Neuronal stem cell (in vitro differentiated cells): Measurements from ENCODE around the gene CMTM2. TPM values are rescaled to one million over a fixed set of nuclear protein-coding genes. Genes with fewer than 3 reads are reported as not detected.

Source experiments
- DNase-seq: peaks from one replicate; pipeline ENCODE4 v3.0.0-alpha.2; 2013; ENCODE audit warnings: low spot score
- H2AFZ ChIP-seq: one replicate; pipeline ENCODE4 v1.6.1; 2013; ENCODE audit warnings: mild to moderate bottlenecking, low read length, inconsistent platforms
- H2AK5ac ChIP-seq: 2 replicates; pipeline ENCODE4 v1.6.1; 2013; ENCODE audit warnings: low read depth, mild to moderate bottlenecking, inconsistent platforms, low read length, moderate library complexity, mixed read lengths
- H2BK120ac ChIP-seq: 2 replicates; pipeline ENCODE4 v1.6.1; 2013; ENCODE audit warnings: low read depth, mild to moderate bottlenecking, inconsistent platforms, low read length, moderate library complexity, mixed read lengths
- H2BK12ac ChIP-seq: one replicate; pipeline ENCODE4 v1.6.1; 2013; ENCODE audit warnings: low read length, inconsistent platforms
- H2BK15ac ChIP-seq: 2 replicates; pipeline ENCODE4 v1.6.1; 2013; ENCODE audit warnings: mild to moderate bottlenecking, low read length, inconsistent platforms, mixed read lengths
- H2BK5ac ChIP-seq: one replicate; pipeline ENCODE4 v1.6.1; 2013; ENCODE audit warnings: inconsistent platforms, mild to moderate bottlenecking, low read length, moderate library complexity
- H3K14ac ChIP-seq: one replicate; pipeline ENCODE4 v1.6.1; 2013; ENCODE audit warnings: low read length, inconsistent platforms
- H3K18ac ChIP-seq: 2 replicates; pipeline ENCODE4 v1.6.1; 2013; ENCODE audit warnings: low read length, inconsistent platforms
- H3K23ac ChIP-seq: 2 replicates; pipeline ENCODE4 v1.6.1; 2013; ENCODE audit warnings: low read depth, mild to moderate bottlenecking, mixed read lengths, low read length, inconsistent platforms; ENCODE audit not compliant: poor library complexity
- H3K27ac ChIP-seq: replicated peaks from 3 replicates; pipeline ENCODE4 v1.5.1; 2013; ENCODE audit warnings: low read length, inconsistent platforms
- H3K27me3 ChIP-seq, 3 experiments: 2 replicates each; pipeline ENCODE4 v1.6.1; 2013; ENCODE audit warnings: low read length in 3 of 3, mild to moderate bottlenecking in 2 of 3, inconsistent platforms in 1 of 3, low read depth in 1 of 3, mixed read lengths in 1 of 3, moderate library complexity in 1 of 3; ENCODE audit not compliant: control insufficient read depth in 3 of 3, insufficient read depth in 3 of 3
- H3K36me3 ChIP-seq, 2 donors: replicated peaks in 1 of 2; 2 replicates each; pipeline ENCODE4 v1.6.1; 2013; ENCODE audit warnings: low read length in 2 of 2; ENCODE audit not compliant: control insufficient read depth in 2 of 2, insufficient read depth in 2 of 2
- H3K4ac ChIP-seq: 2 replicates; pipeline ENCODE4 v1.6.1; 2013; ENCODE audit warnings: inconsistent platforms, mild to moderate bottlenecking, low read length, moderate library complexity
- H3K4me1 ChIP-seq, 2 donors: 1 replicate in 1 of 2; 2 replicates in 1 of 2; pipeline ENCODE4 v1.6.1; 2013; ENCODE audit warnings: low read length in 2 of 2, low read depth in 1 of 2; ENCODE audit not compliant: control insufficient read depth in 2 of 2, insufficient read depth in 1 of 2
- H3K4me2 ChIP-seq: one replicate; pipeline ENCODE4 v1.6.1; 2013; ENCODE audit warnings: mild to moderate bottlenecking, low read length, inconsistent platforms; ENCODE audit not compliant: insufficient read depth, poor library complexity, severe bottlenecking
- H3K4me3 ChIP-seq, 2 donors: 2 replicates each; pipeline ENCODE4 v1.5.1; 2013; ENCODE audit warnings: low read length in 2 of 2, mild to moderate bottlenecking in 2 of 2, inconsistent platforms in 1 of 2, moderate library complexity in 1 of 2
- H3K79me1 ChIP-seq: one replicate; pipeline ENCODE4 v1.6.1; 2013; ENCODE audit warnings: low read depth, mild to moderate bottlenecking, inconsistent platforms, low read length, moderate library complexity
- H3K9ac ChIP-seq: one replicate; pipeline ENCODE4 v1.6.1; 2013; ENCODE audit warnings: mild to moderate bottlenecking, low read depth, low read length, inconsistent platforms; ENCODE audit not compliant: poor library complexity
- H3K9me3 ChIP-seq, 2 donors: replicated peaks in 1 of 2; 2 replicates each; pipeline versions ENCODE3 to v1.6.1; 2013; ENCODE audit warnings: low read length in 2 of 2, mild to moderate bottlenecking in 2 of 2, inconsistent platforms in 1 of 2, low read depth in 1 of 2, mixed read lengths in 1 of 2, moderate library complexity in 1 of 2; ENCODE audit not compliant: control insufficient read depth in 2 of 2, insufficient read depth in 1 of 2
- H4K8ac ChIP-seq: one replicate; pipeline ENCODE4 v1.6.1; 2013; ENCODE audit warnings: low read depth, mild to moderate bottlenecking, inconsistent platforms, low read length, moderate library complexity
- H4K91ac ChIP-seq: one replicate; pipeline ENCODE4 v1.6.1; 2013; ENCODE audit warnings: low read length, low read depth, mild to moderate bottlenecking, inconsistent platforms; ENCODE audit not compliant: poor library complexity
- WGBS, 2 donors: extraction: QIAGEN DNeasy Blood & Tissue Kit; methylation state at CpG; one replicate each; pipeline ENCODE4 v1.1.7; 2013; ENCODE audit warnings: missing lambda C conversion rate in 2 of 2, mixed read lengths in 1 of 2; ENCODE audit not compliant: insufficient read length in 2 of 2, insufficient replicate concordance in 1 of 2; ENCODE audit errors: extremely low coverage in 2 of 2; 5-methylcytosine and 5-hydroxymethylcytosine counted together
- polyA plus RNA-seq, 2 experiments: library from polyadenylated mRNA; stranded (reverse); fragments of 200-250 nt; gene quantifications; one replicate each; pipeline ENCODE4 v1.2.3, GENCODE V29; 2013

The CMTM2 gene, protein sequence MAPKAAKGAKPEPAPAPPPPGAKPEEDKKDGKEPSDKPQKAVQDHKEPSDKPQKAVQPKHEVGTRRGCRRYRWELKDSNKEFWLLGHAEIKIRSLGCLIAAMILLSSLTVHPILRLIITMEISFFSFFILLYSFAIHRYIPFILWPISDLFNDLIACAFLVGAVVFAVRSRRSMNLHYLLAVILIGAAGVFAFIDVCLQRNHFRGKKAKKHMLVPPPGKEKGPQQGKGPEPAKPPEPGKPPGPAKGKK
- 0.20 TPM for polyA plus RNA-seq (2013, experiment 1 of 2)
- polyA plus RNA-seq (2013, experiment 2 of 2): 0.08 TPM

GRCh38 chr16:66578651-66579531 is at the start of gene CMTM2:
CMTM2 (plus strand) TSS chr16:66579463; CDS start chr16:66579608, 145 bp downstream.
- Histone ChIP-seq H3K4ac (no peak within 1 kb of the TSS), H2BK15ac (peak within 1 kb of the TSS; percentile 87), H3K27ac (no peak within 1 kb of the TSS), H3K4me2 (no peak within 1 kb of the TSS), H3K36me3 (no peaks in the 10 kb centered on the region), H2BK5ac (no peak within 1 kb of the TSS), H3K4me1 (peaks cover 13% of the 10 kb centered on the region in 2 donors), H2BK12ac (peak within 1 kb of the TSS; percentile 93), H3K27me3 (peaks cover 0 to 18% (median 14%) of the 10 kb centered on the region in 3 experiments), H3K9ac (no peak within 1 kb of the TSS), H3K18ac (peak within 1 kb of the TSS; percentile 83), H3K14ac (no peak within 1 kb of the TSS), H2AFZ (peak within 1 kb of the TSS; percentile 42), H3K4me3 (peak within 1 kb of the TSS in 1 of 2 donors; percentile 40), H3K23ac (no peak within 1 kb of the TSS), H3K79me1 (no peaks in the 10 kb centered on the region), H4K91ac (no peak within 1 kb of the TSS), H3K9me3 (no peaks in the 10 kb centered on the region), H4K8ac (no peak within 1 kb of the TSS), H2BK120ac (no peak within 1 kb of the TSS), H2AK5ac (peak within 1 kb of the TSS; percentile 85)
- no CpG with 5 or more reads among the region's 77 CpGs for WGBS, 2 donors
- no peak for DNase-seq

- Histone ChIP-seq H3K36me3 (peaks cover 5 to 73% of the 10 kb centered on the region in 2 donors), H3K27me3 (no peaks in the 10 kb centered on the region), H2BK12ac (no peak overlapping the region), H3K4ac (no peak overlapping the region), H2BK5ac (no peak overlapping the region), H2BK15ac (no peak overlapping the region), H2BK120ac (no peak overlapping the region), H3K9me3 (no peaks in the 10 kb centered on the region), H3K4me3 (no peak overlapping the region), H2AK5ac (no peak overlapping the region), H3K23ac (no peak overlapping the region), H4K8ac (no peak overlapping the region), H3K14ac (no peak overlapping the region), H3K9ac (no peak overlapping the region), H2AFZ (no peak overlapping the region), H3K27ac (no peak overlapping the region), H3K18ac (no peak overlapping the region), H3K79me1 (no peaks in the 10 kb centered on the region), H3K4me2 (no peak overlapping the region), H3K4me1 (peaks cover 0 to 2% of the 10 kb centered on the region in 2 donors), H4K91ac (no peak overlapping the region)
- no CpG with 5 or more reads among the region's 6 CpGs for WGBS, 2 donors
- no peak for DNase-seq
Observed at GRCh38 chr16:66529475-66529874, 49.8 kb upstream of the CMTM2 start.

DNA sequence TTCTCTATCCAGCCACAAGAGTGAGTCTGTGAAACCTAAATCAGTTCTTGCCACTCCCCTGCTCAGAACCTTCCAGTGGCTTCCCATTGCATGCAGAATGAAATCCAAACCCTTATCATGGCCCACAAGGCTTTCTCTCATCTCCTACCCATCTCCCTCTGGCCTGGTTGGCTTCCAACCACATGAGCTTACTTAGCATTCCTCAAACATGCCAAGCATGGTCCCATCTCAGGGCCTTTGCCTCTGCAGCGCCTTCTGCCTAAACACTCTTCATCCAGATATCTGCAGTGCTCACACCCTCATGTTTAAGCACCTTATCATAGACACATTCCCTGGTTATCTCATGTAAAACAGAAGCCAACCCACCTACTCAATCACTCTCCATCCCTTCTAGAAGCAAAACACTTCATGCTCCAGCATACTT is 44.9 kb upstream of the CMTM2 start:
- no peaks in the 10 kb centered on the region for H3K79me1 ChIP-seq
- H4K8ac ChIP-seq: no peak overlapping the region
- H3K4me3 ChIP-seq: no peak overlapping the region
- no peak overlapping the region for H4K91ac ChIP-seq
- peaks cover 0 to 2% of the 10 kb centered on the region in 2 donors for H3K4me1 ChIP-seq
- DNase-seq: no peak
- no CpG with 5 or more reads among the region's 1 CpG for WGBS, 2 donors
- H2AK5ac ChIP-seq: no peak overlapping the region
- H2BK120ac ChIP-seq: no peak overlapping the region
- no peak overlapping the region for H3K4ac ChIP-seq
- H3K14ac ChIP-seq: no peak overlapping the region
- H3K27me3 ChIP-seq: no peaks in the 10 kb centered on the region
- no peak overlapping the region for H2BK12ac ChIP-seq
- no peak overlapping the region for H2BK15ac ChIP-seq
- H3K23ac ChIP-seq: no peak overlapping the region
- no peak overlapping the region for H3K18ac ChIP-seq
- H2BK5ac ChIP-seq: no peak overlapping the region
- H3K9me3 ChIP-seq: no peaks in the 10 kb centered on the region
- H2AFZ ChIP-seq: no peak overlapping the region
- H3K36me3 ChIP-seq: peaks cover 0 to 59% of the 10 kb centered on the region in 2 donors
- no peak overlapping the region for H3K27ac ChIP-seq
- H3K9ac ChIP-seq: no peak overlapping the region
- H3K4me2 ChIP-seq: no peak overlapping the region

- no peak overlapping the region for H3K4me2 ChIP-seq
- no peak for DNase-seq
Observed at GRCh38 chr16:66536525-66536924, 42.7 kb upstream of the CMTM2 start.

More at GRCh38 chr16:66536525-66536924, 42.7 kb upstream of the CMTM2 start:
- no peak overlapping the region for H4K8ac ChIP-seq
- no peak overlapping the region for H3K23ac ChIP-seq
- H2BK15ac ChIP-seq: no peak overlapping the region
- H3K27ac ChIP-seq: no peak overlapping the region
- no peak overlapping the region for H2BK12ac ChIP-seq
- H3K27me3 ChIP-seq: no peaks in the 10 kb centered on the region
- no peak overlapping the region for H2BK120ac ChIP-seq
- no peaks in the 10 kb centered on the region for H3K9me3 ChIP-seq
- no peak overlapping the region for H2AK5ac ChIP-seq
- WGBS, 2 donors: no CpG with 5 or more reads among the region's 4 CpGs
- H3K18ac ChIP-seq: no peak overlapping the region
- no peaks in the 10 kb centered on the region for H3K79me1 ChIP-seq
- no peak overlapping the region for H4K91ac ChIP-seq
- no peak overlapping the region for H3K4me3 ChIP-seq
- peaks cover 0 to 2% of the 10 kb centered on the region in 2 donors for H3K4me1 ChIP-seq
- no peak overlapping the region for H2AFZ ChIP-seq
- no peak overlapping the region for H3K14ac ChIP-seq
- no peak overlapping the region for H3K4ac ChIP-seq
- no peak overlapping the region for H2BK5ac ChIP-seq
- no peak overlapping the region for H3K9ac ChIP-seq
- H3K36me3 ChIP-seq: peaks cover 0 to 53% of the 10 kb centered on the region in 2 donors
